Cardiac muscle cell (in vitro differentiated cells and primary cell): Measurements from ENCODE around the gene FKBP7. TPM values are rescaled to one million over a fixed set of nuclear protein-coding genes. Genes with fewer than 3 reads are reported as not detected.
A peak's percentile ranks its signal among the peaks of the same experiment; 100 is the strongest.

ENCODE experiments used
- DNase-seq, 2 donors: peaks; one replicate each; pipeline versions ENCODE4 v3.0.0 to v3.0.0-alpha.2; 2010 to 2017; ENCODE audit warnings: low read depth in 1 of 2, low spot score in 1 of 2
- H3K27ac ChIP-seq: fragments of 200-600 bp; sonication (generic); 2 replicates; pipeline ENCODE4 v1.5.1; 2016
- H3K27me3 ChIP-seq: fragments of 200-600 bp; sonication (generic); 2 replicates; pipeline ENCODE4 v1.6.0; 2016; ENCODE audit warnings: control low read depth
- H3K36me3 ChIP-seq: fragments of 200-600 bp; sonication (generic); 2 replicates; pipeline ENCODE4 v1.5.1; 2016; ENCODE audit warnings: control low read depth
- H3K4me1 ChIP-seq: fragments of 200-600 bp; sonication (generic); 2 replicates; pipeline ENCODE4 v1.8.1; 2017; ENCODE audit warnings: low read depth, mild to moderate bottlenecking, mixed run types
- H3K4me3 ChIP-seq: fragments of 200-600 bp; sonication (generic); 2 replicates; pipeline ENCODE4 v1.5.1; 2016; ENCODE audit warnings: mild to moderate bottlenecking
- H3K9me3 ChIP-seq: fragments of 200-600 bp; sonication (generic); 2 replicates; pipeline ENCODE4 v1.5.1; 2017; ENCODE audit warnings: low read depth, mild to moderate bottlenecking, control low read depth
- CTCF ChIP-seq: IDR thresholded peaks from 2 replicates; pipeline ENCODE4 v1.5.1; 2012; ENCODE audit warnings: low read depth, mild to moderate bottlenecking, low read length
- polyA plus RNA-seq: library from polyadenylated mRNA; unstranded; fragments of >200 nt; fragmentation: Nextera tagmentation; extraction: Ambion mirVana; gene quantifications from 2 replicates; pipeline ENCODE4 v1.2.1, GENCODE V29; 2016
- total RNA-seq: library from RNA; depleted of rRNA; stranded (reverse); fragments of >200 nt; gene quantifications from 2 replicates; pipeline ENCODE4 v1.2.3, GENCODE V29; 2016

FKBP7 gene
- total and polyA plus RNA-seq, 2 experiments from 2014 or later, result 18.7 to 37.2 TPM

- Histone ChIP-seq H3K9me3 (no peaks in the 10 kb centered on the region), H3K4me1 (peaks cover 6% of the 10 kb centered on the region), H3K36me3 (no peaks in the 10 kb centered on the region), H3K27ac (no peak overlapping the region), H3K27me3 (no peaks in the 10 kb centered on the region), H3K4me3 (no peak overlapping the region)
- no peak for TF ChIP-seq CTCF
- peak in 1 of 2 donors; percentile 27 for DNase-seq
These were observed 6.0 kb upstream of the FKBP7 start for GRCh38 chr2:178484245-178485041.

GRCh38 chr2:178482437-178482836 lies 4.0 kb upstream of the FKBP7 start:
- H3K27ac ChIP-seq, result no peak overlapping the region
- H3K36me3 ChIP-seq, result no peaks in the 10 kb centered on the region
- no peaks in the 10 kb centered on the region for H3K9me3 ChIP-seq
- no peak overlapping the region for H3K4me3 ChIP-seq
- H3K4me1 ChIP-seq, result peaks cover 10% of the 10 kb centered on the region
- no peak for DNase-seq
- TF ChIP-seq CTCF, result no peak
- H3K27me3 ChIP-seq, result no peaks in the 10 kb centered on the region

GRCh38 chr2:178480227-178481181 lies 2.1 kb upstream of the FKBP7 start, which contains the start of gene PLEKHA3:
Gene PLEKHA3 (plus strand): TSS chr2:178480457. CDS start chr2:178480870, 413 bp downstream.
- Histone ChIP-seq H3K36me3 (no peaks in the 10 kb centered on the region), H3K4me3 (peak within 1 kb of the TSS; percentile 84), H3K9me3 (no peaks in the 10 kb centered on the region), H3K27ac (peak within 1 kb of the TSS; percentile 81), H3K4me1 (peaks cover 13% of the 10 kb centered on the region), H3K27me3 (no peaks in the 10 kb centered on the region)
- TF ChIP-seq CTCF, result no peak
- DNase-seq, result peak; percentile 97 to 99

GRCh38 chr2:178479758-178480226 lies 1.4 kb upstream of the FKBP7 start:
- peak overlapping the region; percentile 81 for H3K27ac ChIP-seq
- no peak for DNase-seq
- H3K27me3 ChIP-seq, result no peaks in the 10 kb centered on the region
- no peak for TF ChIP-seq CTCF
- peak overlapping the region; percentile 84 for H3K4me3 ChIP-seq
- H3K4me1 ChIP-seq, result peaks cover 13% of the 10 kb centered on the region
- H3K9me3 ChIP-seq, result no peaks in the 10 kb centered on the region
- no peaks in the 10 kb centered on the region for H3K36me3 ChIP-seq

- Histone ChIP-seq H3K27ac (no peak overlapping the region), H3K36me3 (no peaks in the 10 kb centered on the region), H3K4me1 (peaks cover 13% of the 10 kb centered on the region), H3K9me3 (no peaks in the 10 kb centered on the region), H3K27me3 (no peaks in the 10 kb centered on the region), H3K4me3 (no peak overlapping the region)
- DNase-seq, result no peak
- no peak for TF ChIP-seq CTCF
These were observed 846 bp upstream of the FKBP7 start for GRCh38 chr2:178479275-178479616.
